Ovary (tissue), 3 donors: ENCODE measurements around the gene RNF113B.

Experiments used
- POLR2A ChIP-seq: fragments of 450-650 bp; IDR thresholded peaks from one replicate; pipeline ENCODE4 v1.6.1; 2017; ENCODE audit warnings: antibody characterized with exemption, mild to moderate bottlenecking, moderate library complexity
- TF ChIP-seq, protein P1 (sequence below), 3 donors: fragments of 450-650 bp in 2 of 3; fragments of 200-600 bp in 1 of 3; IDR thresholded peaks; one replicate each; pipeline versions ENCODE4 v1.5.1 to v1.8.0; 2016 to 2022; ENCODE audit warnings: antibody characterized with exemption in 3 of 3, mild to moderate bottlenecking in 1 of 3
- donor health status: DM: no; HTN: no; CAD: no.

DNA sequence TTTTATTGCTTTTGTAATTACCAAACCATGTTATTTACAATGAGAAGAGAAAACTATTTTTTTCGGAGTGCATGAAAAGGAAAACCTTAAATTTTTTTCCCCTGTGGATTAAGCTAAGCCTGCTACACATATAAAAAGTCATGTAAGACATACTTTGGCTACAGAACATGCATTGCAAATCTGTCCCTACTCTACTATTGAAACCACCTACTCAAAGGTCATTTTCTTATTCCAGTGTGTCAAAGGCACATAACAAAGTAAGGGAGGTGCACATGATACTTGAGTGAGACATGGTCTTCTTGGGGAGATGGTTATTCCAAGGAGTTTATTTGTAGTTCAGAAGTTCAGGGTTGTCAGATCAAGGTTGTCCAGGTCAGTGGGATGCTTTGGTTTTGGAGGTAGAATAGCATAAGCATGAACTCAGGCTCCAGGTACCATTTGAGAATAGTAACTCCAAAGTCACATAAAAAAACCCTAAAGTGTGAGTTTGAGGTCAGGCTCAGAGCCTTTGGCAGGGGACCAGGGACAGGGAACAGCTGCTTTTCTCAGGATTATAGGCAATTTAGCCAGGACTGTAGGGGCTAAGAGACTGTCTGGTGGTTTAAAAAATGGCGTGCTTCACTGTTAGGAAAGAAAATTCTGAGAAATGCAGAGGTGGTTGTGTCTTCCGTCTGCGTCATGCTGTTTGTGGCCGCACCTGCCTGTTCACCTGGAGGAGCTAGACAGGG is 18.7 kb downstream of the RNF113B start:
- TF ChIP-seq, protein P1, sequence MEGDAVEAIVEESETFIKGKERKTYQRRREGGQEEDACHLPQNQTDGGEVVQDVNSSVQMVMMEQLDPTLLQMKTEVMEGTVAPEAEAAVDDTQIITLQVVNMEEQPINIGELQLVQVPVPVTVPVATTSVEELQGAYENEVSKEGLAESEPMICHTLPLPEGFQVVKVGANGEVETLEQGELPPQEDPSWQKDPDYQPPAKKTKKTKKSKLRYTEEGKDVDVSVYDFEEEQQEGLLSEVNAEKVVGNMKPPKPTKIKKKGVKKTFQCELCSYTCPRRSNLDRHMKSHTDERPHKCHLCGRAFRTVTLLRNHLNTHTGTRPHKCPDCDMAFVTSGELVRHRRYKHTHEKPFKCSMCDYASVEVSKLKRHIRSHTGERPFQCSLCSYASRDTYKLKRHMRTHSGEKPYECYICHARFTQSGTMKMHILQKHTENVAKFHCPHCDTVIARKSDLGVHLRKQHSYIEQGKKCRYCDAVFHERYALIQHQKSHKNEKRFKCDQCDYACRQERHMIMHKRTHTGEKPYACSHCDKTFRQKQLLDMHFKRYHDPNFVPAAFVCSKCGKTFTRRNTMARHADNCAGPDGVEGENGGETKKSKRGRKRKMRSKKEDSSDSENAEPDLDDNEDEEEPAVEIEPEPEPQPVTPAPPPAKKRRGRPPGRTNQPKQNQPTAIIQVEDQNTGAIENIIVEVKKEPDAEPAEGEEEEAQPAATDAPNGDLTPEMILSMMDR (IDR thresholded peaks at IDR 0.05), result no peak
- TF ChIP-seq POLR2A, result no peak
